HG03108 (cell line): Measurements from ENCODE around the gene SEH1L.

Source experiments
- ATAC-seq: cut with Tn5 transposase; IDR thresholded peaks from one replicate; pipeline ENCODE4 v1.9.1; 2021; ENCODE audit warnings: moderate library complexity; ENCODE audit not compliant: unreplicated experiment

The SEH1L gene

GRCh38 chr18:13032173-13032572, 84.4 kb downstream of the SEH1L start:
- no peak for ATAC-seq

GRCh38 chr18:13035249-13035914, 87.6 kb downstream of the SEH1L start:
- ATAC-seq, result no peak

- ATAC-seq, result no peak
These were observed 89.0 kb downstream of the SEH1L start for GRCh38 chr18:13036622-13037320.
